Natural killer cell (primary cell): ENCODE data around the gene EBF4. TPM values are rescaled to one million over a fixed set of nuclear protein-coding genes. Genes with fewer than 3 reads are reported as not detected.

ENCODE experiments used
- ATAC-seq, 3 donors: fragments of 150-1000 bp in 2 of 3; fragments of 200-7000 bp in 1 of 3; cut with Tn5 transposase; 1 replicate in 1 of 3; 2 replicates in 2 of 3; pipeline ENCODE4 v1.10.0; 2021; ENCODE audit warnings: mild to moderate bottlenecking in 2 of 3, moderate library complexity in 2 of 3
- DNase-seq, 2 donors: peaks; one replicate each; pipeline versions ENCODE4 v3.0.0 to v3.0.0-alpha.2; 2013 to 2021; ENCODE audit warnings: mixed read lengths in 1 of 2
- H3K27ac ChIP-seq: one replicate; pipeline ENCODE4 v1.5.1; 2013; ENCODE audit warnings: mild to moderate bottlenecking, low read length
- H3K27me3 ChIP-seq: one replicate; pipeline ENCODE4 v1.6.1; 2013; ENCODE audit warnings: low read length; ENCODE audit not compliant: control insufficient read depth, insufficient read depth
- H3K36me3 ChIP-seq: one replicate; pipeline ENCODE4 v1.6.1; 2013; ENCODE audit warnings: low read length; ENCODE audit not compliant: control insufficient read depth, insufficient read depth
- H3K4me1 ChIP-seq: one replicate; pipeline ENCODE4 v1.6.1; 2013; ENCODE audit warnings: low read length; ENCODE audit not compliant: control insufficient read depth, insufficient read depth
- H3K4me3 ChIP-seq: one replicate; pipeline ENCODE4 v1.5.1; 2013; ENCODE audit warnings: low read length
- H3K9me3 ChIP-seq: one replicate; pipeline ENCODE4 v1.6.1; 2013; ENCODE audit warnings: low read length; ENCODE audit not compliant: control insufficient read depth, insufficient read depth
- H3K27ac Mint-ChIP-seq, 2 donors: one replicate each; pipeline ENCODE4 v1.8.0; 2022; ENCODE audit warnings: mild to moderate bottlenecking in 2 of 2, mixed read lengths in 2 of 2, moderate library complexity in 1 of 2
- H3K27me3 Mint-ChIP-seq, 2 donors: one replicate each; pipeline ENCODE4 v1.8.0; 2022; ENCODE audit warnings: low read depth in 2 of 2, mixed read lengths in 2 of 2
- H3K36me3 Mint-ChIP-seq: one replicate; pipeline ENCODE4 v1.8.0; 2022; ENCODE audit warnings: mixed read lengths
- H3K4me1 Mint-ChIP-seq, 2 donors: one replicate each; pipeline ENCODE4 v1.8.0; 2022; ENCODE audit warnings: mixed read lengths in 2 of 2
- H3K4me3 Mint-ChIP-seq: one replicate; pipeline ENCODE4 v1.8.0; 2022; ENCODE audit warnings: mild to moderate bottlenecking, moderate library complexity, mixed read lengths
- H3K9me3 Mint-ChIP-seq, 2 donors: one replicate each; pipeline ENCODE4 v1.8.0; 2022; ENCODE audit warnings: mixed read lengths in 2 of 2
- CTCF ChIP-seq: fragments of 200-600 bp; IDR thresholded peaks from one replicate; pipeline ENCODE4 v1.8.0; 2022; ENCODE audit warnings: antibody characterized with exemption
- WGBS: methylation state at CpG from one replicate; pipeline ENCODE4 v1.1.7; 2013; ENCODE audit warnings: missing lambda C conversion rate; ENCODE audit not compliant: insufficient coverage; 5-methylcytosine and 5-hydroxymethylcytosine counted together
- intact Hi-C: fragments of 100-400 bp; cut with micrococcal nuclease; formaldehyde crosslinking; loops from one replicate; pipeline ENCODE4 v1.14.2; 2022
- total RNA-seq, 4 donors: library from RNA; stranded (reverse); fragments of 120-200 nt in 1 of 4; gene quantifications; one replicate each; pipeline versions ENCODE4 v1.2.3 to v1.2.4, GENCODE V29; 2013 to 2022

EBF4 gene
- total RNA-seq, 3 donors from 2014 or later (not counting 1 experiment from before 2014, with no cell fraction given), result 17.1 to 21.7 (median 20.4) TPM

GRCh38 chr20:2761885-2762284 lies 69.3 kb downstream of the EBF4 start:
- Mint-ChIP-seq H3K4me3 (no peak overlapping the region), H3K4me1 (peaks cover 0 to 7% of the 10 kb centered on the region in 2 donors), H3K36me3 (no peaks in the 10 kb centered on the region), H3K27me3 (peaks cover 0 to 3% of the 10 kb centered on the region in 2 donors), H3K9me3 (no peaks in the 10 kb centered on the region), H3K27ac (no peak overlapping the region)
- DNase-seq (no peak), ATAC-seq (no peak)
- Histone ChIP-seq H3K9me3 (no peaks in the 10 kb centered on the region), H3K27ac (no peak overlapping the region), H3K4me3 (no peak overlapping the region), H3K36me3 (no peaks in the 10 kb centered on the region), H3K27me3 (no peaks in the 10 kb centered on the region), H3K4me1 (no peaks in the 10 kb centered on the region)
- no peak for TF ChIP-seq CTCF
- intact Hi-C loops, result no loop called here
- 88% methylated on average over 4 of the region's 4 CpGs for WGBS

GRCh38 chr20:2762578-2763131 lies 70.1 kb downstream of the EBF4 start:
- Histone ChIP-seq H3K4me3 (no peak overlapping the region), H3K27me3 (peaks cover 3% of the 10 kb centered on the region), H3K9me3 (no peaks in the 10 kb centered on the region), H3K27ac (no peak overlapping the region), H3K4me1 (no peaks in the 10 kb centered on the region), H3K36me3 (no peaks in the 10 kb centered on the region)
- 100% methylated on average over 1 of the region's 2 CpGs for WGBS
- no peak for ATAC-seq
- no peak for DNase-seq
- no peak overlapping the region for H3K27ac Mint-ChIP-seq
- intact Hi-C loops, result no loop called here
- H3K4me1 Mint-ChIP-seq, result peaks cover 0 to 7% of the 10 kb centered on the region in 2 donors
- TF ChIP-seq CTCF, result no peak
- H3K36me3 Mint-ChIP-seq, result no peaks in the 10 kb centered on the region
- H3K4me3 Mint-ChIP-seq, result no peak overlapping the region
- H3K9me3 Mint-ChIP-seq, result no peaks in the 10 kb centered on the region
- H3K27me3 Mint-ChIP-seq, result peaks cover 5 to 7% of the 10 kb centered on the region in 2 donors

GRCh38 chr20:2763186-2763585 lies 70.6 kb downstream of the EBF4 start:
- no peak overlapping the region for H3K4me3 ChIP-seq
- WGBS, result 90% methylated on average over 5 of the region's 5 CpGs
- H3K4me3 Mint-ChIP-seq, result no peak overlapping the region
- DNase-seq (no peak), ATAC-seq (no peak)
- TF ChIP-seq CTCF, result no peak
- H3K36me3 Mint-ChIP-seq, result no peaks in the 10 kb centered on the region
- H3K27me3 Mint-ChIP-seq, result peaks cover 6 to 10% of the 10 kb centered on the region in 2 donors
- H3K36me3 ChIP-seq, result no peaks in the 10 kb centered on the region
- H3K27me3 ChIP-seq, result peaks cover 3% of the 10 kb centered on the region
- peaks cover 0 to 7% of the 10 kb centered on the region in 2 donors for H3K4me1 Mint-ChIP-seq
- no peak overlapping the region for H3K27ac ChIP-seq
- H3K9me3 ChIP-seq, result no peaks in the 10 kb centered on the region
- intact Hi-C loops, result no loop called here
- no peaks in the 10 kb centered on the region for H3K9me3 Mint-ChIP-seq
- H3K27ac Mint-ChIP-seq, result no peak overlapping the region
- H3K4me1 ChIP-seq, result no peaks in the 10 kb centered on the region
